ENCODE data around the gene ERICH4. TPM values are rescaled to one million over a fixed set of nuclear protein-coding genes. Genes with fewer than 3 reads are reported as not detected.

ERICH4 gene
- total RNA-seq, 1 donor: not detected

- no peaks in the 10 kb centered on the region for H4K20me1 ChIP-seq (ENCODE audit: insufficient read depth, low read length)
- H3K27me3 ChIP-seq (ENCODE audit: insufficient read depth, low read length): peaks cover 7% of the 10 kb centered on the region
- H3K4me3 ChIP-seq (ENCODE audit: insufficient read depth, low read length): no peak overlapping the region
- H3K4me2 ChIP-seq (ENCODE audit: insufficient read depth, low read length): no peak overlapping the region
- H3K4me1 ChIP-seq (ENCODE audit: insufficient read depth, low read length): no peaks in the 10 kb centered on the region
- no peaks in the 10 kb centered on the region for H3K79me2 ChIP-seq (ENCODE audit: insufficient read depth, low read length)
- DNase-seq (ENCODE audit: insufficient read length, low spot score, missing footprints): no peak
- no peak overlapping the region for H2AFZ ChIP-seq (ENCODE audit: low read length)
- no peak overlapping the region for H3K27ac ChIP-seq (ENCODE audit: low read depth, low read length)
- no peak for TF ChIP-seq CTCF (IDR thresholded peaks at IDR 0.05; ENCODE audit: extremely low read depth, low read depth, low read length)
- no peaks in the 10 kb centered on the region for H3K9me3 ChIP-seq (ENCODE audit: low read depth, low read length)
- H3K36me3 ChIP-seq (ENCODE audit: insufficient read depth, low read length): no peaks in the 10 kb centered on the region
These were observed 6.9 kb downstream of the ERICH4 start for GRCh38 chr19:41449865-41450178.

GRCh38 chr19:41452584-41453275 lies 9.8 kb downstream of the ERICH4 start:
- Histone ChIP-seq H3K4me1 (ENCODE audit: insufficient read depth, low read length) (no peaks in the 10 kb centered on the region), H3K36me3 (ENCODE audit: insufficient read depth, low read length) (no peaks in the 10 kb centered on the region), H3K4me3 (ENCODE audit: insufficient read depth, low read length) (no peak overlapping the region), H3K79me2 (ENCODE audit: insufficient read depth, low read length) (no peaks in the 10 kb centered on the region), H3K9me3 (ENCODE audit: low read depth, low read length) (peaks cover 2% of the 10 kb centered on the region), H4K20me1 (ENCODE audit: insufficient read depth, low read length) (no peaks in the 10 kb centered on the region), H3K27me3 (ENCODE audit: insufficient read depth, low read length) (peaks cover 8% of the 10 kb centered on the region), H3K27ac (ENCODE audit: low read depth, low read length) (no peak overlapping the region), H2AFZ (ENCODE audit: low read length) (no peak overlapping the region), H3K4me2 (ENCODE audit: insufficient read depth, low read length) (no peak overlapping the region)
- no peak for TF ChIP-seq CTCF (IDR thresholded peaks at IDR 0.05; ENCODE audit: extremely low read depth, low read depth, low read length)
- no peak for DNase-seq (ENCODE audit: insufficient read length, low spot score, missing footprints)

GRCh38 chr19:41455936-41456335 lies 13.0 kb downstream of the ERICH4 start:
- no peak overlapping the region for H3K4me3 ChIP-seq (ENCODE audit: insufficient read depth, low read length)
- H2AFZ ChIP-seq (ENCODE audit: low read length): no peak overlapping the region
- peak; percentile 38 for DNase-seq (ENCODE audit: insufficient read length, low spot score, missing footprints)
- H3K27ac ChIP-seq (ENCODE audit: low read depth, low read length): no peak overlapping the region
- no peaks in the 10 kb centered on the region for H3K36me3 ChIP-seq (ENCODE audit: insufficient read depth, low read length)
- TF ChIP-seq CTCF (IDR thresholded peaks at IDR 0.05; ENCODE audit: extremely low read depth, low read depth, low read length): no peak
- H3K27me3 ChIP-seq (ENCODE audit: insufficient read depth, low read length): peaks cover 7% of the 10 kb centered on the region
- no peaks in the 10 kb centered on the region for H4K20me1 ChIP-seq (ENCODE audit: insufficient read depth, low read length)
- H3K79me2 ChIP-seq (ENCODE audit: insufficient read depth, low read length): no peaks in the 10 kb centered on the region
- H3K4me2 ChIP-seq (ENCODE audit: insufficient read depth, low read length): no peak overlapping the region
- H3K9me3 ChIP-seq (ENCODE audit: low read depth, low read length): peaks cover 2% of the 10 kb centered on the region
- no peaks in the 10 kb centered on the region for H3K4me1 ChIP-seq (ENCODE audit: insufficient read depth, low read length)

- TF ChIP-seq CTCF (IDR thresholded peaks at IDR 0.05; ENCODE audit: extremely low read depth, low read depth, low read length): no peak
- Histone ChIP-seq H3K79me2 (ENCODE audit: insufficient read depth, low read length) (no peaks in the 10 kb centered on the region), H3K4me1 (ENCODE audit: insufficient read depth, low read length) (no peaks in the 10 kb centered on the region), H3K27ac (ENCODE audit: low read depth, low read length) (no peak overlapping the region), H3K4me3 (ENCODE audit: insufficient read depth, low read length) (no peak overlapping the region), H3K27me3 (ENCODE audit: insufficient read depth, low read length) (peaks cover 9% of the 10 kb centered on the region), H3K36me3 (ENCODE audit: insufficient read depth, low read length) (no peaks in the 10 kb centered on the region), H3K9me3 (ENCODE audit: low read depth, low read length) (peaks cover 2% of the 10 kb centered on the region), H3K4me2 (ENCODE audit: insufficient read depth, low read length) (no peak overlapping the region), H2AFZ (ENCODE audit: low read length) (no peak overlapping the region), H4K20me1 (ENCODE audit: insufficient read depth, low read length) (no peaks in the 10 kb centered on the region)
- DNase-seq (ENCODE audit: insufficient read length, low spot score, missing footprints): peak; percentile 32
These were observed 13.5 kb downstream of the ERICH4 start for GRCh38 chr19:41456342-41456918.

All from osteoblast (primary cell).